Astrocyte of the spinal cord (primary cell): ENCODE results near the gene RAB4A.
A peak's percentile ranks its signal among the peaks of the same experiment; 100 is the strongest.

ENCODE experiments used
- DNase-seq: peaks from one replicate; pipeline ENCODE4 v3.0.0; 2011; ENCODE audit warnings: low read depth, low spot score
- H3K4me3 ChIP-seq: 2 replicates; pipeline ENCODE4 v1.5.1; 2011; ENCODE audit warnings: low read depth, mild to moderate bottlenecking, low read length, moderate library complexity
- in situ Hi-C: cut with HindIII; loops from 2 replicates; pipeline ENCODE4 v1.10.0; 2017; ENCODE audit warnings: low sequenced_read_pairs
- TF ChIP-seq, protein P1 (sequence below): IDR thresholded peaks from 2 replicates; pipeline ENCODE4 v1.5.1; 2012; ENCODE audit warnings: low read depth, mild to moderate bottlenecking, low read length, inconsistent platforms

Gene RAB4A, protein sequence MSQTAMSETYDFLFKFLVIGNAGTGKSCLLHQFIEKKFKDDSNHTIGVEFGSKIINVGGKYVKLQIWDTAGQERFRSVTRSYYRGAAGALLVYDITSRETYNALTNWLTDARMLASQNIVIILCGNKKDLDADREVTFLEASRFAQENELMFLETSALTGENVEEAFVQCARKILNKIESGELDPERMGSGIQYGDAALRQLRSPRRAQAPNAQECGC

GRCh38 chr1:229270547-229271447 lies at the start of gene RAB4A:
Gene RAB4A, plus strand, starts transcription at chr1:229271111. Its CDS starts 229 bp downstream, at chr1:229271340.
- in situ Hi-C loops = no loop called here
- peak; percentile 87 for DNase-seq
- H3K4me3 ChIP-seq = peak within 1 kb of the TSS; percentile 80
- TF ChIP-seq, protein P1, sequence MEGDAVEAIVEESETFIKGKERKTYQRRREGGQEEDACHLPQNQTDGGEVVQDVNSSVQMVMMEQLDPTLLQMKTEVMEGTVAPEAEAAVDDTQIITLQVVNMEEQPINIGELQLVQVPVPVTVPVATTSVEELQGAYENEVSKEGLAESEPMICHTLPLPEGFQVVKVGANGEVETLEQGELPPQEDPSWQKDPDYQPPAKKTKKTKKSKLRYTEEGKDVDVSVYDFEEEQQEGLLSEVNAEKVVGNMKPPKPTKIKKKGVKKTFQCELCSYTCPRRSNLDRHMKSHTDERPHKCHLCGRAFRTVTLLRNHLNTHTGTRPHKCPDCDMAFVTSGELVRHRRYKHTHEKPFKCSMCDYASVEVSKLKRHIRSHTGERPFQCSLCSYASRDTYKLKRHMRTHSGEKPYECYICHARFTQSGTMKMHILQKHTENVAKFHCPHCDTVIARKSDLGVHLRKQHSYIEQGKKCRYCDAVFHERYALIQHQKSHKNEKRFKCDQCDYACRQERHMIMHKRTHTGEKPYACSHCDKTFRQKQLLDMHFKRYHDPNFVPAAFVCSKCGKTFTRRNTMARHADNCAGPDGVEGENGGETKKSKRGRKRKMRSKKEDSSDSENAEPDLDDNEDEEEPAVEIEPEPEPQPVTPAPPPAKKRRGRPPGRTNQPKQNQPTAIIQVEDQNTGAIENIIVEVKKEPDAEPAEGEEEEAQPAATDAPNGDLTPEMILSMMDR = no peak

DNA sequence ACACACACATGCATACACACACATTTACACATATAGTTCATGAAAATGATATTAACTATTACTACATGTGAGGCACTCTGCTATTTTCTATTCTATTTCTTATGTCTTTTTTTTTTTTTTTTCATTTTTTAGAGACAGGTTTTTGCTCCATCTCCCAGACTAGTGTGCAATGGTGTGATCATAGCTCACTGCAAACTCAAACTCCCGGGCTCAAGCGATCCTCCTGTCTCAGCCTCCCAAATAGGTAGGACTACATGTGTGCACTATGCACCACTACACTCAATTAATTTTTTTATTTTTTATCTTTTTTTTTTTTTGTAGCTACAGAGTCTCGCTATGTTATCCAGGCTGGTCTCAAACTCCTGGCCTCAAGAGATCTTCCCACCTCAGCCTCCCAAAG lies 48.8 kb upstream of the RAB4A start:
- DNase-seq = no peak
- in situ Hi-C loops = no loop called here
- TF ChIP-seq, protein P1 = no peak

GRCh38 chr1:229223498-229223897 lies 47.4 kb upstream of the RAB4A start:
- no peak for DNase-seq
- no peak overlapping the region for H3K4me3 ChIP-seq
- TF ChIP-seq, protein P1 = no peak
- in situ Hi-C loops = no loop called here

More for the DNA sequence above, 48.8 kb upstream of the RAB4A start:
- no peak overlapping the region for H3K4me3 ChIP-seq

GRCh38 chr1:229224308-229224707 lies 46.6 kb upstream of the RAB4A start:
- in situ Hi-C loops = no loop called here
- TF ChIP-seq, protein P1 = no peak
- DNase-seq = peak; percentile 31

GRCh38 chr1:229225331-229225782 lies 45.6 kb upstream of the RAB4A start:
- TF ChIP-seq, protein P1 = no peak
- in situ Hi-C loops = no loop called here

More at GRCh38 chr1:229224308-229224707, 46.6 kb upstream of the RAB4A start:
- no peak overlapping the region for H3K4me3 ChIP-seq

DNA sequence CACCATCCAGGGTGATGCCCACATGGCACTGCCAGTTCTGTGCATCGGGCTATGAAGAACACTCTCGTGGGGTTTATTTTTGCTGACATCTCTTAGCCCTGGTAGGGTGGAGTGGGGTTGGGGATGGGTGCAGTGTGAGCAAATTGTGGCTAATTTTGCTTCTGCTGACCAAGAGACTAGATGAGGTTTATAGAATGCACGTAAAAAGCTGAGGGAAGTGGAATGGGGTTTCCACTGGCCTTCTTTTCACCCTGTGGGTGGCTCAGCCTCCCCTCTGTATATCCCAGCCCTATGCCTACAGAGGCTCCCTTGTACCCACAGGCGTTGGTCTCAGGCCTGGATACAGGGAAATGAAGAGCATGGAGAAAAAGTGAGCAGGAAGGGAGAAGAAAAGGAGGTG lies 44.1 kb upstream of the RAB4A start:
- no peak for DNase-seq
- in situ Hi-C loops = no loop called here
- no peak overlapping the region for H3K4me3 ChIP-seq
- TF ChIP-seq, protein P1 = no peak

More at GRCh38 chr1:229225331-229225782, 45.6 kb upstream of the RAB4A start:
- DNase-seq = no peak
- no peak overlapping the region for H3K4me3 ChIP-seq
